Fibroblast of gingiva (primary cell): ENCODE results near the gene CSGALNACT2.

ENCODE experiments used
- DNase-seq: peaks from one replicate; pipeline ENCODE4 v3.0.0-alpha.2; 2011; ENCODE audit warnings: low read depth

The CSGALNACT2 gene

GRCh38 chr10:43113201-43114087 lies 24.8 kb upstream of the CSGALNACT2 start:
- DNase-seq = no peak

- DNase-seq = no peak
These were observed 24.0 kb upstream of the CSGALNACT2 start for GRCh38 chr10:43114088-43114742.

- DNase-seq = no peak
These were observed 23.3 kb upstream of the CSGALNACT2 start for GRCh38 chr10:43114743-43115611.

- DNase-seq = no peak
These were observed 22.2 kb upstream of the CSGALNACT2 start for GRCh38 chr10:43115881-43116595.

GRCh38 chr10:43116596-43116995 lies 21.6 kb upstream of the CSGALNACT2 start:
- no peak for DNase-seq

GRCh38 chr10:43117031-43117776 lies 21.0 kb upstream of the CSGALNACT2 start:
- DNase-seq = no peak

GRCh38 chr10:43117777-43118583 lies 20.3 kb upstream of the CSGALNACT2 start:
- no peak for DNase-seq

- DNase-seq = no peak
These were observed 19.4 kb upstream of the CSGALNACT2 start for GRCh38 chr10:43118631-43119415.

- no peak for DNase-seq
These were observed 18.7 kb upstream of the CSGALNACT2 start for GRCh38 chr10:43119416-43120115.

- DNase-seq = no peak
These were observed 17.9 kb upstream of the CSGALNACT2 start for GRCh38 chr10:43120116-43120928.

GRCh38 chr10:43120929-43121314 lies 17.3 kb upstream of the CSGALNACT2 start:
- no peak for DNase-seq

- DNase-seq = peak; percentile 54
These were observed 16.8 kb upstream of the CSGALNACT2 start for GRCh38 chr10:43121444-43121843.

GRCh38 chr10:43122096-43122495 lies 16.1 kb upstream of the CSGALNACT2 start:
- no peak for DNase-seq

GRCh38 chr10:43122826-43123225 lies 15.4 kb upstream of the CSGALNACT2 start:
- no peak for DNase-seq

GRCh38 chr10:43123361-43124093 lies 14.7 kb upstream of the CSGALNACT2 start:
- no peak for DNase-seq

GRCh38 chr10:43124094-43124521 lies 14.1 kb upstream of the CSGALNACT2 start:
- DNase-seq = no peak
